GM12878 (cell line): ENCODE measurements around the gene CIPC. TPM values are rescaled to one million over a fixed set of nuclear protein-coding genes. Genes with fewer than 3 reads are reported as not detected.

Experiments used
- ATAC-seq: fragments of 200-7000 bp; cut with Tn5 transposase; 3 replicates; pipeline ENCODE4 v1.9.1; 2020; ENCODE audit warnings: mild to moderate bottlenecking, moderate library complexity
- BruUV-seq: library from RNA; stranded (reverse); fragments of 400-500 nt; replicated peaks from 2 replicates; lab custom pipeline; 2021; lab: Mats Ljungman, UMichigan
- CTCF ChIA-PET: fragments of 300-600 bp; sonication (Branson Sonifier 250); formaldehyde crosslinking; extraction: SDS; loops from one replicate; lab custom pipeline; 2021; ENCODE audit warnings: inconsistent platforms; lab: Yijun Ruan, JAX
- POLR2A ChIA-PET: fragments of 350-600 bp; formaldehyde crosslinking; extraction: SDS; loops from one replicate; lab custom pipeline; 2021; ENCODE audit warnings: inconsistent platforms; lab: Charles Lee
- RAD21 ChIA-PET: fragments of 300-600 bp; sonication (Branson Sonifier 250); formaldehyde crosslinking; loops from one replicate; lab custom pipeline; 2023; ENCODE audit warnings: antibody characterized with exemption; ENCODE audit not compliant: unreplicated experiment; lab: Charles Lee
- SMC1A ChIA-PET: fragments of 300-600 bp; sonication (Branson Sonifier 250); formaldehyde crosslinking; loops from one replicate; lab custom pipeline; 2023; ENCODE audit not compliant: unreplicated experiment, uncharacterized antibody; lab: Charles Lee
- DNase-seq: peaks from one replicate; pipeline ENCODE4 v3.0.0-alpha.2; 2011; ENCODE audit warnings: low read depth, low spot score
- FAIRE-seq: peaks from 3 replicates; lab custom pipeline; 2011; peaks lifted over from hg19 to GRCh38; lab: Jason Lieb, UNC
- H2AFZ ChIP-seq: 2 replicates; pipeline ENCODE4 v1.6.0; 2011; ENCODE audit warnings: low read depth, low read length, control low read depth; ENCODE audit not compliant: control insufficient read depth
- H3K27ac ChIP-seq: 2 replicates; pipeline ENCODE4 v1.5.1; 2011; ENCODE audit warnings: control low read depth; ENCODE audit not compliant: control insufficient read depth, insufficient read depth
- H3K27me3 ChIP-seq, 2 experiments: replicated peaks in 1 of 2; 2 replicates each; pipeline versions ENCODE4 v1.6.0 to v1.6.1; 2011; ENCODE audit warnings: low read length in 1 of 2; ENCODE audit not compliant: control insufficient read depth in 2 of 2, insufficient read depth in 2 of 2
- H3K36me3 ChIP-seq, 2 experiments: 2 replicates each; pipeline ENCODE4 v1.5.1; 2011; ENCODE audit warnings: low read length in 1 of 2; ENCODE audit not compliant: control insufficient read depth in 2 of 2, insufficient read depth in 2 of 2
- H3K4me1 ChIP-seq: 2 replicates; pipeline ENCODE4 v1.6.1; 2011; ENCODE audit warnings: mild to moderate bottlenecking, low read length, moderate library complexity, mixed read lengths; ENCODE audit not compliant: control insufficient read depth, insufficient read depth
- H3K4me2 ChIP-seq: 2 replicates; pipeline ENCODE4 v1.6.0; 2011; ENCODE audit warnings: control low read depth; ENCODE audit not compliant: control insufficient read depth, insufficient read depth
- H3K4me3 ChIP-seq: fragments of 200-600 bp; sonication (generic); 2 replicates; pipeline ENCODE4 v1.5.1; 2016
- H3K79me2 ChIP-seq: 2 replicates; pipeline ENCODE4 v1.6.0; 2011; ENCODE audit warnings: low read length; ENCODE audit not compliant: control insufficient read depth, insufficient read depth
- H3K9ac ChIP-seq: 2 replicates; pipeline ENCODE4 v1.8.0; 2011; ENCODE audit warnings: low read length, control low read depth, mixed read lengths; ENCODE audit not compliant: control insufficient read depth, insufficient read depth
- H3K9me3 ChIP-seq: replicated peaks from 3 replicates; pipeline ENCODE4 v1.5.1; 2011; ENCODE audit warnings: mild to moderate bottlenecking, low read length; ENCODE audit not compliant: control insufficient read depth, insufficient read depth
- H4K20me1 ChIP-seq: 2 replicates; pipeline ENCODE4 v1.6.0; 2011; ENCODE audit not compliant: control insufficient read depth, insufficient read depth
- BCL3 ChIP-seq: IDR thresholded peaks from 2 replicates; pipeline ENCODE4 v1.6.1; 2011; ENCODE audit warnings: borderline replicate concordance, low read depth, mild to moderate bottlenecking, moderate library complexity, low read length; ENCODE audit not compliant: insufficient read depth, poor library complexity, severe bottlenecking
- BRCA1 ChIP-seq: IDR thresholded peaks from 2 replicates; pipeline ENCODE4 v1.6.1; 2011; ENCODE audit warnings: low read depth, low read length, improper control_type of control experiment
- CBFB ChIP-seq: IDR thresholded peaks from 2 replicates; pipeline ENCODE4 v1.6.1; 2016; ENCODE audit warnings: antibody characterized with exemption, low read depth
- CHD4 ChIP-seq: fragments of 200-600 bp; sonication (generic); IDR thresholded peaks from 2 replicates; pipeline ENCODE4 v1.6.1; 2016; ENCODE audit warnings: mild to moderate bottlenecking
- EED ChIP-seq: sonication (generic); IDR thresholded peaks from 2 replicates; pipeline ENCODE4 v1.6.1; 2016; ENCODE audit warnings: antibody characterized with exemption, low read depth
- HCFC1 ChIP-seq: fragments of 150-350 bp; IDR thresholded peaks from 2 replicates; pipeline ENCODE4 v1.6.1; 2014; ENCODE audit warnings: low read length
- IRF4 ChIP-seq: IDR thresholded peaks from 2 replicates; pipeline ENCODE4 v1.6.1; 2011; ENCODE audit warnings: low read depth, low read length
- IRF5 ChIP-seq: fragments of 450-650 bp; IDR thresholded peaks from 2 replicates; pipeline ENCODE4 v1.6.1; 2017; ENCODE audit warnings: borderline replicate concordance
- MYC ChIP-seq: IDR thresholded peaks from 2 replicates; pipeline ENCODE4 v1.6.1; 2011; ENCODE audit warnings: mild to moderate bottlenecking, low read length, moderate library complexity, inconsistent platforms; ENCODE audit not compliant: insufficient read depth, insufficient replicate concordance, insufficient read length, severe bottlenecking
- NFYA ChIP-seq: IDR thresholded peaks from 2 replicates; pipeline ENCODE4 v1.6.1; 2011; ENCODE audit warnings: low read depth, mild to moderate bottlenecking, low read length, improper control_type of control experiment, borderline replicate concordance
- RFX5 ChIP-seq: IDR thresholded peaks from 2 replicates; pipeline ENCODE4 v1.6.1; 2011; ENCODE audit warnings: low read depth, low read length, improper control_type of control experiment
- SRF ChIP-seq, 2 experiments: IDR thresholded peaks; 2 replicates each; pipeline ENCODE4 v1.6.1; 2011; ENCODE audit warnings: low read depth in 2 of 2, low read length in 2 of 2, mild to moderate bottlenecking in 1 of 2, moderate library complexity in 1 of 2
- TBL1XR1 ChIP-seq: IDR thresholded peaks from 2 replicates; pipeline ENCODE4 v1.6.1; 2012; ENCODE audit warnings: low read depth, low read length, improper control_type of control experiment
- ZNF217 ChIP-seq: fragments of 450-650 bp; IDR thresholded peaks from 2 replicates; pipeline ENCODE4 v1.6.1; 2017; ENCODE audit warnings: antibody characterized with exemption, mild to moderate bottlenecking
- ZNF384 ChIP-seq: IDR thresholded peaks from 2 replicates; pipeline ENCODE4 v1.6.1; 2012; ENCODE audit warnings: low read depth, mild to moderate bottlenecking, low read length, improper control_type of control experiment, borderline replicate concordance
- ZSCAN29 ChIP-seq: fragments of 450-650 bp; IDR thresholded peaks from 2 replicates; pipeline ENCODE4 v1.6.1; 2017; ENCODE audit warnings: mild to moderate bottlenecking, moderate library complexity
- WGBS: methylation state at CpG from one replicate; pipeline ENCODE4 v1.1.6; 2016; ENCODE audit warnings: low lambda C conversion rate; ENCODE audit not compliant: insufficient replicate concordance, insufficient coverage; ENCODE audit errors: missing lambda C conversion rate; 5-methylcytosine and 5-hydroxymethylcytosine counted together
- in situ Hi-C: fragments of 300-500 bp; cut with MboI; formaldehyde crosslinking; loops from 9 replicates; pipeline ENCODE4 v1.14.3; 2018; ENCODE audit warnings: mixed read lengths
- intact Hi-C: fragments of 100-400 bp; cut with micrococcal nuclease; formaldehyde crosslinking; loops from one replicate; pipeline ENCODE4 v1.14.2; 2022; ENCODE audit not compliant: unreplicated experiment
- polyA plus RNA-seq, 11 experiments: library from polyadenylated mRNA; depleted of rRNA in 4 of 11; unstranded in 6 of 11; stranded (reverse) in 5 of 11; fragments of >200 nt; fragmentation: Nextera tagmentation in 4 of 11; fragmentation: Illumina TruSeq in 1 of 11; extraction: Ambion mirVana in 4 of 11; extraction: Trizol in 1 of 11; gene quantifications; 1 replicate in 1 of 11; 2 replicates in 10 of 11; pipeline versions ENCODE4 v1.2.1 to v1.2.3, GENCODE V29; 2011 to 2016; ENCODE audit warnings: inconsistent platforms in 2 of 11, missing spikeins in 2 of 11, low read depth in 1 of 11
- total RNA-seq, 4 experiments: library from RNA; depleted of rRNA in 3 of 4; stranded (reverse); fragments of >200 nt in 3 of 4; fragmentation: Illumina TruSeq in 1 of 4; extraction: Trizol in 1 of 4; gene quantifications; 2 replicates each; pipeline versions ENCODE4 v1.2.1 to v1.2.3, GENCODE V29; 2013 to 2021

Gene CIPC
- total and polyA plus RNA-seq, 10 of the 15 experiments (the other 5 are each of a cell fraction or from before 2014, with no cell fraction given), result 5.6 to 29.5 (median 16.5) TPM

GRCh38 chr14:77111021-77111420 is 13.0 kb downstream of the CIPC start:
- Histone ChIP-seq H3K79me2 (no peaks in the 10 kb centered on the region), H3K4me1 (no peaks in the 10 kb centered on the region), H3K9ac (no peak overlapping the region), H3K9me3 (no peaks in the 10 kb centered on the region), H3K36me3 (peaks cover 12 to 28% of the 10 kb centered on the region in 2 experiments), H3K27me3 (no peaks in the 10 kb centered on the region), H2AFZ (no peak overlapping the region), H4K20me1 (no peaks in the 10 kb centered on the region), H3K27ac (no peak overlapping the region), H3K4me3 (no peak overlapping the region), H3K4me2 (no peak overlapping the region)
- intact Hi-C loops, result no loop called here
- ATAC-seq (no peak), DNase-seq (no peak), FAIRE-seq (no peak)
- TF ChIP-seq HCFC1 (no peak), ZNF217 (no peak), BCL3 (no peak), NFYA (no peak), MYC (no peak), BRCA1 (no peak), EED (no peak), ZNF384 (no peak), TBL1XR1 (no peak), SRF (IDR thresholded peaks at IDR 0.05; ENCODE audit: low read depth in 2 of 2, low read length in 2 of 2) (no peak), RFX5 (no peak), ZSCAN29 (no peak), CBFB (no peak), IRF4 (no peak), CHD4 (no peak), IRF5 (no peak)
- no TSS peak for BruUV-seq
- in situ Hi-C loops, result no loop called here
- ChIA-PET SMC1A (interaction anchor here (20.2 to 21.4 kb wide), 2 partner anchors 8 to 10 kb away, joined by 428 read pairs; partner anchors contain the start of gene CIPC), CTCF (interaction anchor here (0.5 to 21.9 kb wide), 5 partner anchors 8 to 300 kb away, joined by 3 to 445 read pairs (median 3); partner anchors contain the start of gene CIPC), RAD21 (interaction anchor here (0.9 to 3.4 kb wide), 4 partner anchors 11 to 235 kb away, joined by 3 to 17 read pairs (median 3); no protein-coding TSS in a partner anchor), POLR2A (interaction anchor here (0.7 kb wide), 1 partner anchor 9 kb away, joined by 3 read pairs; no protein-coding TSS in a partner anchor)
- WGBS, result 87% methylated on average over 5 of the region's 5 CpGs
